ENCODE results near the gene MYLIP.

Gene MYLIP

GRCh38 chr6:16139556-16139955, 10.7 kb downstream of the MYLIP start:
- no peak for TF ChIP-seq CTCF (IDR thresholded peaks at IDR 0.05; ENCODE audit: low read depth, low read length)
- no peak for DNase-seq (ENCODE audit: extremely low read depth, low read depth)

GRCh38 chr6:16140607-16141006, 11.7 kb downstream of the MYLIP start:
- no peak for DNase-seq (ENCODE audit: extremely low read depth, low read depth)
- no peak for TF ChIP-seq CTCF (IDR thresholded peaks at IDR 0.05; ENCODE audit: low read depth, low read length)

- DNase-seq (ENCODE audit: extremely low read depth, low read depth) = no peak
- TF ChIP-seq CTCF (IDR thresholded peaks at IDR 0.05; ENCODE audit: low read depth, low read length) = no peak
Measured at GRCh38 chr6:16141514-16141913, 12.6 kb downstream of the MYLIP start.

GRCh38 chr6:16145038-16145437, 16.2 kb downstream of the MYLIP start:
- DNase-seq (ENCODE audit: extremely low read depth, low read depth) = no peak
- TF ChIP-seq CTCF (IDR thresholded peaks at IDR 0.05; ENCODE audit: low read depth, low read length) = no peak

GRCh38 chr6:16146028-16146427, 17.1 kb downstream of the MYLIP start:
- no peak for TF ChIP-seq CTCF (IDR thresholded peaks at IDR 0.05; ENCODE audit: low read depth, low read length)
- no peak for DNase-seq (ENCODE audit: extremely low read depth, low read depth)

GRCh38 chr6:16146527-16146955, 17.7 kb downstream of the MYLIP start:
- no peak for TF ChIP-seq CTCF (IDR thresholded peaks at IDR 0.05; ENCODE audit: low read depth, low read length)
- DNase-seq (ENCODE audit: extremely low read depth, low read depth) = no peak

- TF ChIP-seq CTCF (IDR thresholded peaks at IDR 0.05; ENCODE audit: low read depth, low read length) = no peak
- no peak for DNase-seq (ENCODE audit: extremely low read depth, low read depth)
Measured at GRCh38 chr6:16148498-16148897, 19.6 kb downstream of the MYLIP start.
